Motor neuron (in vitro differentiated cells): ENCODE results near the gene CDSN. TPM values are rescaled to one million over a fixed set of nuclear protein-coding genes. Genes with fewer than 3 reads are reported as not detected.

Source experiments
- ATAC-seq, 8 experiments: fragments of 200-7000 bp; cut with Tn5 transposase; replicated peaks in 6 of 8; 2 replicates each; pipeline ENCODE4 v1.8.0; 2021; ENCODE audit warnings: mild to moderate bottlenecking in 8 of 8, moderate library complexity in 8 of 8
- H3K27ac ChIP-seq, 2 donors: fragments of 250-450 bp; sonication (Bioruptor Pico); 2 replicates each; pipeline ENCODE4 v1.9.0; 2021; ENCODE audit warnings: antibody characterized with exemption in 2 of 2, mild to moderate bottlenecking in 2 of 2, moderate library complexity in 1 of 2
- H3K4me1 ChIP-seq, 2 donors: fragments of 250-450 bp; sonication (Bioruptor Pico); replicated peaks in 1 of 2; 2 replicates each; pipeline ENCODE4 v1.6.1; 2021; ENCODE audit warnings: antibody characterized with exemption in 2 of 2, mild to moderate bottlenecking in 2 of 2, moderate library complexity in 1 of 2
- H3K4me3 ChIP-seq, 5 donors: fragments of 250-450 bp; sonication (Bioruptor Pico); 2 replicates each; pipeline ENCODE4 v1.9.0; 2021; ENCODE audit warnings: antibody characterized with exemption in 5 of 5, mild to moderate bottlenecking in 5 of 5, moderate library complexity in 4 of 5
- WGBS, 10 experiments: fragments of 450-650 bp; shearing (Covaris generic); methylation state at CpG; one replicate each; pipeline ENCODE4 v1.0.0; 2022; 5-methylcytosine and 5-hydroxymethylcytosine counted together
- in situ Hi-C, 9 experiments: fragments of 400-800 bp; cut with MboI; loops; one replicate each; pipeline ENCODE4 v1.15.0; 2021; ENCODE audit warnings: low sequenced_read_pairs in 9 of 9, low pct_unique_long_range_greater_than_20kb in 2 of 9; ENCODE audit not compliant: unreplicated experiment in 9 of 9
- total RNA-seq, 8 experiments: library from RNA; unstranded; fragments of 300-600 nt; gene quantifications; 2 replicates each; pipeline versions ENCODE4 v1.2.3 to v1.2.4, GENCODE V29; 2022

Gene CDSN
- total RNA-seq, 8 experiments from 2014 or later, result 0.20 TPM; not detected in 7

DNA sequence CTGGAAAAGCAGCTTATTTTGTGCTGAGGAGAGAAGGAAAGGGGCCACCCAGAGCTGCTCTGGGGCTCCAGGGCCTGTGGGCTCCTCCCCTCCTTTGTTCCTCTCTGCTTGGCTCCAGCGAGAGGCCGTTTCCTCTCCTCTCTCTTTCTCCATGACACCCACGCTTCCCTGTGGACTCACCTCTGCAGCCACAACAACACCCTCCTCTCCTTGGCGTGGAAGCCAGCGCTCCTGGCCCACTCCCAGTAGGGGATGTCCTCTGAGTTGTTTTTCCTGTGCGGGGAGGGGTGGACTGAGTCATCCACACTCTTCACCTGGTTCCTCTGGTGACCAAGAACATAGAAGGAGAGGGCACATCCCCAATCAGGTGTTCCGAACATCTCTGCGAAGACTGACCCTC lies 4.9 kb upstream of the CDSN start:
- WGBS, 10 experiments, result 42 to 100% (median 72%) methylated on average over 1 to 6 of the region's 8 CpGs; no CpG with 5 or more reads in 2 of the 10 experiments
- ATAC-seq, result peak in 4 of 8 experiments; percentile 6 to 51 (median 28)
- in situ Hi-C loops, result loop anchor here in 1 of 9 experiments (25.0 kb wide), 1 partner anchor 237 kb away; the partner anchor contains the start of gene HLA-B
- Histone ChIP-seq H3K4me1 (no peaks in the 10 kb centered on the region), H3K4me3 (no peak overlapping the region), H3K27ac (no peak overlapping the region)

- peak in 6 of 8 experiments; percentile 11 to 86 (median 40) for ATAC-seq
- H3K27ac ChIP-seq, result no peak overlapping the region
- in situ Hi-C loops, result loop anchor here in 1 of 9 experiments (25.0 kb wide), 1 partner anchor 636 kb away; the partner anchor contains the start of gene HLA-E
- no peaks in the 10 kb centered on the region for H3K4me1 ChIP-seq
- H3K4me3 ChIP-seq, result no peak overlapping the region
- 40 to 97% (median 76%) methylated on average over 1 to 10 of the region's 16 CpGs; no CpG with 5 or more reads in 2 of the 10 experiments for WGBS, 10 experiments
These were observed 2.8 kb upstream of the CDSN start for GRCh38 chr6:31122791-31123706.

DNA sequence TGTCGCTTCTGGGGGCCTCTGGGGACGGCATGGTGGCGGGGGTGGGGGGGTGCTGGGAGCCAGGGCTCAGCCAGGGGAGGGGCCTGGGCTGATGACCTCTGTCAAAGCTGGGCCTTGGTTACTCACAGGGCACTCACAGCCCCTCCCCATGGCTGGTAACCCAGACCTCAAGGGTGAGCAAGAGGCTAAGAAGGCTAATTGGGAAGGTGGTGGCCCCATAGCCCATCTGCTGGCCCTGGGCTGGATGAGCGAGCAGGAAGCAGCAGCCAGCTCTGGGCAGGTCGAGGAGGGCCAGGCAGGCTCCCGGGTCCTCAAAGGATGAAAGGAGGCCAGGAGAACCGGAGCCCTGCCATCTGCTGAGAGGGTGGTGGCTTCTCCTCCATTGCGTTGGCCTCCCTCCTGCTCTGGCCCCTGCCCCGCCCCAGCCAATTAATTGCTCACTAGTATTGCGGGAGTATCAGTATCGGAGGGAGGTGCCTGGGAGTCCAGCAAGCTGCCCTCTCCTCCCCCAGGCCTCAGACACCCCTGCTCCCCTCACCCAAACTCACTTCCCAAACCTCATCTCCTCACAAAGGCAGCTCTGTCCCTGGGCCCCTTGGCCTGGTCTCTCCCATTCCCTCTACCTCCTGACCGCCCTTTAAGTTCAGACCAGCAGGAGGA lies 1.0 kb upstream of the CDSN start:
- H3K4me1 ChIP-seq, result no peaks in the 10 kb centered on the region
- H3K4me3 ChIP-seq, result no peak overlapping the region
- in situ Hi-C loops, result loop anchor here in 1 of 9 experiments (25.0 kb wide), 1 partner anchor 634 kb away; the partner anchor contains the start of gene HLA-E
- 73 to 100% (median 93%) methylated on average over 1 to 3 of the region's 12 CpGs; no CpG with 5 or more reads in 5 of the 10 experiments for WGBS, 10 experiments
- no peak overlapping the region for H3K27ac ChIP-seq
- ATAC-seq, result peak in 1 of 8 experiments; percentile 9

- Histone ChIP-seq H3K27ac (no peak overlapping the region), H3K4me3 (no peak overlapping the region), H3K4me1 (no peaks in the 10 kb centered on the region)
- in situ Hi-C loops, result loop anchor here in 1 of 9 experiments (25.0 kb wide), 1 partner anchor 631 kb away; the partner anchor contains the start of gene HLA-E
- ATAC-seq, result no peak
- 43 to 88% (median 67%) methylated on average over 1 to 7 of the region's 7 CpGs; no CpG with 5 or more reads in 2 of the 10 experiments for WGBS, 10 experiments
These were observed 2.1 kb downstream of the CDSN start for GRCh38 chr6:31118178-31118577.

DNA sequence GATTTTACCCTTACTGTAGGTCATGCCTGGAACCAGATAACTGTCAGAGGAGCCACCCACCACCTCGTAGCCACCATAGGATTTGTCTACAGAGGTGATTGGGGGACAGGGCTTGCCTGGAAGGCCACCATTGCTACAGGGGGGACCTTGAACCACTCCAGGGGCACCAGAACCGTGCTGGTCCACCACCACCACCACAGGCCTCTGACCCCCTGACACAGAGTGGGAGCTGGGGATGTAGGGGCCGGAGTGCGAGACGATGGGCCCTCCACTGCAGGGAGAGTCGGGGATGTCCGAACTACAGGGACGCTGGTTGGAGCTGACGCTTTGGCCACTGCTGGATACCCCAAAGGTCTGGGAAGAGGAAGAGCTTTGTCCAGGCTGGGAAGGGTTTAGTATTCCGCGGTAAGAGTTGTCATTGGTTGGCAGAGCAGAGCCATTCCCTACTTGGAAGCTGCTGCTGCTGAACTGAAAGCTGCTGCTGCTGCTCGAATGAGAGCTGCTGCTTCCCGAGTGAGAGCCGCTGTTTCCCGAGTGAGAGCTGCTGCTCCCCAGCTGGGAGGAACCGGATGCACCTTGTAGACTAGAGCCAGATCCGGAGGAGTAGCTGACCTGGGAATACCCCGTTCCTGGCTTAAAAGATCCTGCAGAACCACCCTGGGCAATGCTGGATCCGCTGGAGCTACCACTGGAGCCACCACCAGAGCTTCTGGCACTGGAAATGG lies 3.4 kb downstream of the CDSN start:
- Histone ChIP-seq H3K4me3 (no peak overlapping the region), H3K27ac (no peak overlapping the region), H3K4me1 (no peaks in the 10 kb centered on the region)
- WGBS, 10 experiments, result 6 to 90% (median 62%) methylated on average over 2 to 13 of the region's 19 CpGs; no CpG with 5 or more reads in 4 of the 10 experiments
- in situ Hi-C loops, result loop anchor here in 1 of 9 experiments (25.0 kb wide), 1 partner anchor 630 kb away; the partner anchor contains the start of gene HLA-E
- ATAC-seq, result peak in 1 of 8 experiments; percentile 2

DNA sequence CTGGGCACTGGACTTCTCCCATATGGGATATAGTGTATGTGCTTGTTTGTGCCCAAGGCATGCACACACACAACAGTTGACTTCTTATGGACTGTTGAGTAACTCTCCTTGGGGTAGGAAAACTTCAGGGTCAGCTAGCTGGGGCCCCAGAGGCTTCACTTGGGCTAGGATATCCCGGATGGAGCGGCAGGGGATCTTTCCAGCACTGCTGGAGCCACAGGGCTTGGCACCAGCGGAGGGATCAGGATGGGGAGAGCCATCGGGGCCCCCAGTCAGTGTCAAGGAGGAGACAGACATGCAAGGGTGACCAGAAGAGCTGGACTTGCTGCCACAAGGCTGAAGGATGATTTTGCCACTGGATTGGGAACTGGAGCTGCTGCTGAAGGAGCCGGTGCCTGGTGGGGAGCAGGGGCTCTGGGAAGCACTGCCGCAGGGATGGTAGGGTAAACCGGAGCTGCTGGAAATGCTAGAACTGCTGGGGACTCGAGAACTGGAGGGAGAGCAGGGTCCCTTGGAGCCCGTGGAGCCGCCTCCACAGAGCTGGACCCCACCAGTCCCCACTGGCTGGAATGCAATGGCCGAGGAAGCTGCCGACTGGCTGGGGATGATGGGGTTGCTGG lies 4.2 kb downstream of the CDSN start:
- in situ Hi-C loops, result loop anchor here in 1 of 9 experiments (25.0 kb wide), 1 partner anchor 629 kb away; the partner anchor contains the start of gene HLA-E
- H3K4me3 ChIP-seq, result no peak overlapping the region
- no peaks in the 10 kb centered on the region for H3K4me1 ChIP-seq
- ATAC-seq, result no peak
- WGBS, 10 experiments, result 72 to 100% (median 92%) methylated on average over 1 to 7 of the region's 12 CpGs; no CpG with 5 or more reads in 6 of the 10 experiments
- H3K27ac ChIP-seq, result no peak overlapping the region

- Histone ChIP-seq H3K27ac (no peak overlapping the region), H3K4me1 (no peaks in the 10 kb centered on the region), H3K4me3 (no peak overlapping the region)
- in situ Hi-C loops, result loop anchor here in 1 of 9 experiments (25.0 kb wide), 1 partner anchor 628 kb away; the partner anchor contains the start of gene HLA-E
- ATAC-seq, result peak in 5 of 8 experiments; percentile 39 to 59 (median 47)
- 0 to 100% (median 40%) methylated on average over 1 to 5 of the region's 9 CpGs; no CpG with 5 or more reads in 1 of the 10 experiments for WGBS, 10 experiments
These were observed 5.0 kb downstream of the CDSN start for GRCh38 chr6:31114970-31115849.

- H3K27ac ChIP-seq, result no peak within 1 kb of the TSS
- H3K4me1 ChIP-seq, result no peaks in the 10 kb centered on the region
- no peak within 1 kb of the TSS for H3K4me3 ChIP-seq
- ATAC-seq, result peak; percentile 64 to 96 (median 85)
- 0 to 60% (median 34%) methylated on average over 1 to 3 of the region's 3 CpGs; no CpG with 5 or more reads in 7 of the 10 experiments for WGBS, 10 experiments
- in situ Hi-C loops, result loop anchor here in 1 of 9 experiments (25.0 kb wide), 1 partner anchor 627 kb away; the partner anchor contains the start of gene HLA-E
These were observed 5.7 kb downstream of the CDSN start, which contains the start of gene PSORS1C1 for GRCh38 chr6:31114541-31114878. TSS of gene PSORS1C1 (plus strand) at chr6:31114800. CDS start at chr6:31129633, 14,833 bp downstream.

DNA sequence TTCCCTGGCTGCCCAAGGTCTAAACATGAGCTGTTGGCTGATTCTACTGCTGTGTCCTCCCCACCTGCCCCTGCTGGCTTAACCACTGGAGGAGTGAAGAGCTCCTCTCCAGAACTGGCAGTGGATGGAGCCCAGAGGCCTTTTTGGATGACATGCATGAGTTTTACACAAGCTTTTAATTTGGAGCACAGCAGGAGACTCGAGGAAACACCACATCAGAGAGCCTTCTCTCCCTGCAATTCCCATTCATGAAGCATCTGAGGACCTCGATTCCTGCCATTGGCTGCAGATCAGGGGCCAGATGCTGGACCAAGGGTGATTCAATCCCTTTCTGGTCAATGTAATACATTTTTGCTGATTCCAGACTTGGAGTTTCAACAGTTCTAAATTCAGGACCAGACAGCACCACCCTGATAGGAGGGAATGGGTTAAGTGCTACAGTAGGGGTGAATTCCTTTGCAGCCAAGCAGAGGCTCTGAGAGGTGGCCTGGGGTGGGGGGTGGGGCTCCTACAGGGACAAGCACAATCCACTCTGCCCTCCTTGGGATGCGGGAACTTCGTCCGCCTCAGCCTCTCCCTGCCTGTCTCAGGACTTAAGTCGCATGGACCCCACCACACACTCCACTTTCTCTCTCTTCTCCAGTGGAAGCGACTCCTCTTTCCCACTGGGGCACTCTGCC lies 6.2 kb downstream of the CDSN start:
- in situ Hi-C loops, result loop anchor here in 1 of 9 experiments (25.0 kb wide), 1 partner anchor 627 kb away; the partner anchor contains the start of gene HLA-E
- Histone ChIP-seq H3K27ac (no peak overlapping the region), H3K4me3 (no peak overlapping the region), H3K4me1 (no peaks in the 10 kb centered on the region)
- peak in 6 of 8 experiments; percentile 3 to 38 (median 20) for ATAC-seq
- WGBS, 10 experiments, result 0 to 100% (median 26%) methylated on average over 1 to 4 of the region's 7 CpGs; no CpG with 5 or more reads in 2 of the 10 experiments

DNA sequence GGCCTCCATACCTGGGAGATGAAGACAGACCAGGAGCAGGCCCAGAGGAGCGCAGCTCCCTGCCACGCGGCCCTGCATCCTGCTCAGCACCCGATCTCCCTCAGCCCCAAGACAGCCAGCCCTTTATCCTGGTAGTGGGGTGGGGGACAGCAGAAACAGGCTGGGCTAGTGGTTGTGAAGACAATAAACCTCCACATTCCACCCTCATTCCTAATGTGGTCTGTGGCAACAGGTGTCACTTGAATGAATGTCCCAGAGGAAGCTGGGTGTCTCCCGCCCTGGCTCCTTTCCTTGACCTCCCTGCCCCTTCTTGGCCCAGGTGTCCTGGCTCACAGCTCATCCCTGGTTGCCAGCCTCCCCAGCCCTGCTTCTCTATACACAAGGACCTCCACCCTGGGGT lies 7.8 kb downstream of the CDSN start, which contains the start of gene C6orf15:
C6orf15 (minus strand) TSS at position 98 of the 400 bp plus-strand sequence; CDS start at position 78, 20 bp downstream.
- no peaks in the 10 kb centered on the region for H3K4me1 ChIP-seq
- 80 to 100% (median 89%) methylated on average over 1 to 4 of the region's 5 CpGs; no CpG with 5 or more reads in 6 of the 10 experiments for WGBS, 10 experiments
- H3K27ac ChIP-seq, result no peak within 1 kb of the TSS
- no peak for ATAC-seq
- H3K4me3 ChIP-seq, result no peak within 1 kb of the TSS
- in situ Hi-C loops, result loop anchor here in 1 of 9 experiments (25.0 kb wide), 1 partner anchor 625 kb away; the partner anchor contains the start of gene HLA-E
